NCI-H1105 (cell line): ENCODE data around the gene CYLD.

Source experiments
- DNase-seq: peaks from one replicate; lab custom pipeline; 2025; lab: John Stamatoyannopoulos, UW

Gene CYLD

GRCh38 chr16:50711862-50712559 lies 29.9 kb upstream of the CYLD start:
- no peak for DNase-seq

- no peak for DNase-seq
Measured at GRCh38 chr16:50712560-50712898, 29.4 kb upstream of the CYLD start.

- DNase-seq = no peak
Measured at GRCh38 chr16:50712956-50713355, 28.9 kb upstream of the CYLD start.

GRCh38 chr16:50717091-50717490 lies 24.8 kb upstream of the CYLD start:
- no peak for DNase-seq

- DNase-seq = no peak
Measured at GRCh38 chr16:50717494-50717893, 24.4 kb upstream of the CYLD start.

GRCh38 chr16:50718061-50718760 lies 23.7 kb upstream of the CYLD start:
- no peak for DNase-seq

- no peak for DNase-seq
Measured at GRCh38 chr16:50718761-50719400, 23.0 kb upstream of the CYLD start.

GRCh38 chr16:50719401-50720337 lies 22.2 kb upstream of the CYLD start:
- no peak for DNase-seq

- DNase-seq = no peak
Measured at GRCh38 chr16:50721549-50722404, 20.1 kb upstream of the CYLD start.

GRCh38 chr16:50722405-50722737 lies 19.5 kb upstream of the CYLD start:
- DNase-seq = no peak

- no peak for DNase-seq
Measured at GRCh38 chr16:50722960-50723359, 18.9 kb upstream of the CYLD start.

GRCh38 chr16:50724306-50724705 lies 17.6 kb upstream of the CYLD start:
- DNase-seq = no peak

GRCh38 chr16:50731130-50731988 lies 10.5 kb upstream of the CYLD start:
- no peak for DNase-seq

- no peak for DNase-seq
Measured at GRCh38 chr16:50731989-50732832, 9.7 kb upstream of the CYLD start.

- no peak for DNase-seq
Measured at GRCh38 chr16:50733468-50733867, 8.4 kb upstream of the CYLD start.

GRCh38 chr16:50735629-50736122 lies 6.2 kb upstream of the CYLD start:
- DNase-seq = no peak

- no peak for DNase-seq
Measured at GRCh38 chr16:50736448-50736847, 5.4 kb upstream of the CYLD start.

- DNase-seq = no peak
Measured at GRCh38 chr16:50737420-50737959, 4.4 kb upstream of the CYLD start.

GRCh38 chr16:50739031-50739430 lies 2.9 kb upstream of the CYLD start:
- no peak for DNase-seq
